SIG-M5 treated with dmso at 0.1 percent for 504 hours (cell line): ENCODE measurements around the gene GGA2.
"Not testable (repeated sequence)": the region's sequence is repeated elsewhere in the genome, so short reads cannot be mapped to it uniquely, and the experiment has no call there.

Source experiments
- DNase-seq: peaks from one replicate; lab custom pipeline; 2025; ENCODE audit not compliant: unreplicated experiment; lab: John Stamatoyannopoulos, UW

Gene GGA2

GRCh38 chr16:23523876-23524385, 13.6 kb upstream of the GGA2 start:
- no peak for DNase-seq

GRCh38 chr16:23523321-23523720, 13.0 kb upstream of the GGA2 start:
- no peak for DNase-seq

DNA sequence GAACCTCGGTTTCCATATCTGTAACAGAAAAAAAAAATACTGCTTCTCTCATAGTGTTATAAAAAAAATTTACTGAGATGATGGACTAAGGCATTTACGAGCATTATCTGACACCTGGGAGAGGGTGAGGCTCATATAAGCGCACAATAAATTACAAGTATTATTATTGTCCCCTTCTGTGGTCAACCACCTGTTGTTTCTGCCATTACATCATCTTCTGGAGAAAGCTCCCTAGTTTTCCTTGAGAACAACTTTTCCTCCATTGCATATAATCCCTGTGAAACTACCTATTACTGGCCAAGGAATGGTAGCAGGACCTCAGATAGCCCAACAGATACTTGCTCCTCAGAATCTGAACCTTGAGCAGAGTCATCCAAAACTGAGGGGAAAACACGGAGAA, 11.7 kb upstream of the GGA2 start:
- no peak for DNase-seq

DNA sequence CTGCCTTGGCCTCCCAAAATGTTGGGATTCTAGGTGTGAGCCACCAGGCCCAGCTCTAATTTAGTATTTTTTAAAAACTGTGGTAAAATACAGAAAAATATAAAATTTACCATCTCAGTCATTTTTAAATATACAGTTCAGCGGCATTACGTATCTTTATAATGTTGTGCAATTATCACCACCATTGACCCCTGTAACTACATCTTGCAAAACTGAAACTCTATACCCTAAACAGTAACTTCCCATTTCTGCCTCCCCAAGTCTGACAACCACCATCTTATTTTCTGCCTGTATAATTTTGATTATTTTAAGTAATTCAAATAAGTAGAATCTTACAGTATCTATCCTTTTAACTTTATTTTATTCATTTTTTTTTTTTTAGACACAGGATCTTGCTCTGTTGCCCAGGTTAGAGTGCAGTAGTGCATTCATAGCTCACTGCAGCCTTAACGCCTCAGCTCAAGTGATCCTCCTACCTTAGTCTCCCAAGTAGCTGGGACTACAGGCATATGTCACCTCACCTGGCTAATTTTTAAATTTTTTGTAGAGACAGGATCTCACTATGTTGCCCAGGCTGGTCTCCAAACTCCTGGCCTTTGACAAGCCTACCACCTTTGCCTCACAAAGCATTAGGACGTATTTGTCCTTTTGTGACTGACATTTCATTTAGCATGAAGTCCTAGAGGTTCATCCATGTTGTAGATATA, 10.9 kb upstream of the GGA2 start:
- DNase-seq: peak; percentile 95

GRCh38 chr16:23520500-23520899, 10.2 kb upstream of the GGA2 start:
- DNase-seq: peak; percentile 58

- DNase-seq: no peak
These were observed 9.0 kb upstream of the GGA2 start for GRCh38 chr16:23519282-23519681.

DNA sequence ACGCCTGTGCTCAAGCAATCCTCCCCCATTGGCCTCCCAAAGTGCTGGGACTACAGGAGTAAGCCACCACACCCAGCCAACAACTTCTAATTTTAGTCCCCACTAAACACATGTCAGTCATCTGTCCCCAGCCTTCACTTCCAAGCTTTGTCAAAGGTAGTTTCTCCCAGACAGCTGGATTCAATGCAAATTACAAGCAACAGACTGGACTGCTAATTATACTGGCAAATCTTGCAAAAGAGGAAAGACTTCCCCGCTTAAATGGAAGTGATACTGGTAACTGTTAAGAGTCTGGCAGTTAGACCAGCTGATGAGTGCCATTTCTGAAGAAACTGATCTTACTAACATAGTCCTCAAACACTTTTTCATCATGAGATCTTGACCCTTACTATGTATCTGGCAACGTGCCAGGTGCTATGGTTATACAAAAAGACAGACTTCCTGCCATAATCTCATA, 8.2 kb upstream of the GGA2 start:
- DNase-seq: peak; percentile 94

- peak; percentile 23 for DNase-seq
These were observed 6.3 kb upstream of the GGA2 start for GRCh38 chr16:23516366-23517137.

DNA sequence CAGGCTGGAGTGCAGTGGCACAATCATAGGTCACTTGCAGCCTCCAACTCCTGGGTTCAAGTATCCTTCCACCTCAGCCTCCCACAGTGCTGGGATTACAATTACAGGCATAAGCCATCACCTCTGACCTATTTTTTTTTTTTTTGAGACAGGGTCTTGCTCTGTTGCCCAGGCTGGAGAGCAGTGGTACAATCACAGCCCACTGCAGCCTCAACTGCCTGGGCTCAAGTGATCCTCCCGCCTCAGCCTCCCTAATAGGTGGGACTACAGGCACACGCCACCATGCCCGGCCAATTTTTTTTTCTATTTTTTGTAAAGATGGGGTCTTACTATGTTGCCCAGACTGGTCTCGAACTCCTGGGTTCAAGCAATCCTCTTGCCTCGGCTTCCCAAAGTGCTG, 5.6 kb upstream of the GGA2 start:
- DNase-seq: no peak

DNA sequence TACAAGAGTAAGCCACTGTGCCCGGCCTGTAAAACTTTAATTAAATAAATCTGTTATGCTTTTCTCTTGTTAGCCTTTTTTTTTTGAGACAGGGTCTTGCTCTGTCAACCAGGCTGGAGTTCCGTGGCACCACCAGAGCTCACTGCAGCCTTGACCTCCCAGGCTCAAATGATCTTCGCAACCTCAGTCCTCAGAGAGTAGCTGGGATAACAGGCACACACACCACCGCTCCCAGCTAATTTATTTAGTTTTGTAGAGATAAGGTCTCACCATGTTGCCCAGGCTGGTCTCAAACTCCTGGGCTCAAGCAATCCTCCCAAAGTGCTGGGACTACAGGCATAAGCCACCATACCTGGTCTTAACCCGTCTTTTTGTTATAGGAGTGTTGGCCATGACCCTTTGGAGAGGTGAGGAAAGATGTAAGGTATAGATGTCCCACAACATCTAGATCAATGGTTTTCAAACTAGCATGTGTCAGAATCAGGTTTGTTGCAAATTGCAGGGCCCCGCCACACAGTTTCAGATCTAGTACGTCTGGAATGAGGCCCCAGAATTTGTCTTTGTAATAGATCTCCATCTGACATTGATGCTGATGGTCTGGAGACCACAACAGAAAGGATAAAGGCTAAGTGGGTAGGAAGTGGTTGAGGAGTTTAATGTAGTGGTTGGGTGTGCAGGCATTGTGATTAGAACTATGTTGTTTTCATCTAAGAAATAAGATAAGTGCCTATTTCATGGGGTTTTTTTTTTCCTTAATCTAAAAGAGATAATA, 4.3 kb upstream of the GGA2 start:
- DNase-seq: no peak

DNA sequence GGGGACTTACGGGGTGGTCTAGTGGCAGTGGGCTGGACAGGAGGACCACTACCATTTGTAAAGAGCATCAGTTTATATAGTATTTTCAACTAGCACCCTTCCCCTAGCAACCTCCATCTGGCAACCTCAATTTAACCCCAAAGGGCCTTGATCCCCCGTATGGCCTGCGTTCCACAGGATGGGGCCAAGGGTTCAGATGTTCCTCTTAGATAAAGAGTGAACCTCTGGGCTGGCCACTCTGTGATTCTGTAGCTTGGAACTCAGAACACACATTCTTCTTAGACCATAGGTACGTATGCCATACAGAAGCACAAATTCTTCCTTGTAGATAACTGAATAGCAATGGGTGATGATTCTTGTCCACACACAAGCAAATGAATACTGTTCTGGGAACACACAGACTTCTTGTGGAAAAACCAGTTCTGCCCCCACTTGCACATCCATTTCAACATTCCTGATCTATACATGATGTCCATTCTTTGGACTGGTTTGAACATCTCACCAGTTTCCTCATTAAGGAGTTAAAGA, 1.9 kb upstream of the GGA2 start:
- DNase-seq: no peak

- DNase-seq: no peak
These were observed 1.4 kb upstream of the GGA2 start for GRCh38 chr16:23511731-23512130.

- DNase-seq: not testable (repeated sequence)
These were observed 599 bp upstream of the GGA2 start for GRCh38 chr16:23510915-23511270.

DNA sequence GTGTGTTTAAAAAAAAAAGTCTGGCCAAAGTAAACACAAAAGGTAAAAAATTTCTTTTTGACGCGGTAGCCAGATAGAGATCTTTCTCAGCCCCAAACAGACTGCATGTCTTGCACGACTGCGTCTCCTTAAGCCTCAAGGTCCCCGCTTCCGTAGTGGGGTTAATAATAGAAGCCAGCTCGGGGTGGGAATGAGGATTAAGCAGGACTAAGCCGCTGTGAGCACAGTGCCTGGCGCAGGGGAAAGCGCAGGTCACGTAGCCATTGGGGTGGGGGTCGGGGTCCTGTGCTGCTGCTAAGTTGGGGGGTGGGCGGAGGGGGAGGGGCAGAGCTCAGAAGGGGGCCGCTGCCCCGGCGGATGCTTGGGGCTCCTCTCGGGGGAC, 521 bp downstream of the GGA2 start:
- DNase-seq: peak; percentile 47

- no peak for DNase-seq
These were observed 896 bp downstream of the GGA2 start for GRCh38 chr16:23509441-23509754.

GRCh38 chr16:23508589-23509440, 1.5 kb downstream of the GGA2 start:
- DNase-seq: no peak

DNA sequence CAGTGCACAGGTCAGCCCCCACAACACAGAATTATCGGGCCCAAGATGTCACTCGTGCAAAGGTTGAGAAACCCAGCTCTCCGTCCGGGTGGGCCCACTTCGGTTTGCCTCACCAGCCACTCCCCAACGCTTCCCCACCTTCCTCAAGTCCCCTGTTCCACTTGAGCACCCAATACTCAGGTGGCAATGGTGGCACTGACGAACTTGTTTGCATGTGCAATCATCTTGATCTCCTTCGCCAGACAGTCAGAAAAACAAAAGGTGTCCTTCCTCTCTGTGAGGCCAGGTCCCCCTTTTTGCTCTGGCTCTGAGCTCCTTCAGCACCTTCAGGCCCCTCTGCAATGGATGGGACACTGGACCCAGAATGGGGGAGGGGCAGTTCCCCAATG, 3.7 kb downstream of the GGA2 start:
- DNase-seq: no peak

DNA sequence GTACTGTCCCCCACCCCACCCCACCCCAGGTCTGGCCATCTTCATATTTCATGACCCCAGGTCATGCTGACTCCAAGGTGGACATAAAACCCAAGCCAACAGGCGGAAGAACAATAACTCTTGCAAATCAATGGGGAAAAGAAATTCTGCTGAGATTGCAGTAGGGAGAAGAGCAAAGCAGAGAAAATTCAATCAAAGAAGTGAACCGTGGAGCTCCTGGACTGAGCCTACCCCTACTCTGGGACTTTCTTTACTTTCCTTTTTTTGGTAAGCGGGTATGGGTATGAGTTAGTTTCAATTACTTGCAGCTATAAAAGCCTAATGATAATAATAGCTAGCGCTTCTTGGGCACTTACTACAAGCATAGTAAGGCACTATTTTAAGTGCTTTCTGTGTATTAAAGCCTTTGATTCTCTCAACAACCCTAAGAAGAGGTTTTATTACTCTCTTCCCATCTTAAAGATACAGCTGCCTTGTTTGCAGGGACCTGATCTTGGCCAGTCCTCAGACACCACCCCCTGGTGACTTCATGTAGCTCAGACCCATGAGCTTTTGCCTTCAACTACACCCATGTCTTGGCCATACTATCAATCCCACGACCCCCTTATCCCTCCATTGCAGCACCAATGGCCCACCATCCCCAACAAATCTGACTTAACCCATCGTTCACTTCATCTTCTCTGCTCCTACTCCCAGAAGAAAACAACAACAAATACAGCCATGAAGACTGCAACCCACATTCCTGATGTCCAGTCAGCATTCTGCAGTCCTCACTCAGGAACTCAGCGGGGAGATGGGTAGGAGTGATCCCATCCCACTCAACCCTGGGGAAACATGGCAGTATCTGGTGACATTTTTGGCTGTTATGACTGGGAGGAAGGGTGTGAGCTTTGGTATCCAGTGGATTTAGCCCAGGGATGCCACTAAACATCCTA, 4.4 kb downstream of the GGA2 start:
- DNase-seq: no peak

- no peak for DNase-seq
These were observed 5.1 kb downstream of the GGA2 start for GRCh38 chr16:23505180-23505665.
